Measurements from ENCODE around the gene COL4A1.

COL4A1 gene

DNA sequence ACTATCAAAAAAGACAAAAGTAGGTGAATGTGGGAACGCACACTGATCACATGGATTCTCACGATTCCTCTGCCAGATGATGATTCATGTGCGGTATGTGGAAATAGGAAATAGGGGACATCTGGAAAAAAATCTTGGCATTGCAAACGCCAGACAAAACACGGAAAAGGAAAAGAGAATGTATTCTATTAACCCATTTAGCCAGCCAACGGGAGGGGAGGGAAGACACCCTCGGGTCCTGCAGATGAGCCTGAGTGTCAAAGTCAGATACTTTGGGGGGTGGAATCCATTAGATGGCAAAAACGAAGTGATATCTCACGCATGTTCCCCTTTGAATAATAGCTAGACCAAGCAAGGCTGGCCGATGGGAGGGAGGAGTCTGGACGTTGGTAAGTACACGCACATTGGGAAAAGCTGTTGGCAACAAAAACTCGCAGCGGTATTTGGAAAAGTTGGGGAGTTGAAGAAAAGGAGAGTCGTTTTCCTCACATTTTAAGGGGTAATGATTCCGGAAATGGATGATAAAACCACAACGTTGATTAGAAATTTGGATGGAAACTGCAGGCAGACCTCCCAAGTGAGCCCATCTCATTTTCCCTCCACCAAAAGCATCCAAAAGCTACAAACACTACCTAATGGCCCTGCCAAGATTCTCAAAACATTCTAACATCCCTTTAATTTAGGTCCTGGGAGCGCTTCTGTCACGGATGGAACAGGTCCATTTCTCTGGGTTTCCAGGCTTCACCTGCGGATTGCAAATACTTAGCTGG is 73.6 kb downstream of the COL4A1 start:
- DNase-seq (ENCODE audit: low read depth, low spot score), result no peak
- no peak overlapping the region for H3K4me3 ChIP-seq (ENCODE audit: low read length)

DNA sequence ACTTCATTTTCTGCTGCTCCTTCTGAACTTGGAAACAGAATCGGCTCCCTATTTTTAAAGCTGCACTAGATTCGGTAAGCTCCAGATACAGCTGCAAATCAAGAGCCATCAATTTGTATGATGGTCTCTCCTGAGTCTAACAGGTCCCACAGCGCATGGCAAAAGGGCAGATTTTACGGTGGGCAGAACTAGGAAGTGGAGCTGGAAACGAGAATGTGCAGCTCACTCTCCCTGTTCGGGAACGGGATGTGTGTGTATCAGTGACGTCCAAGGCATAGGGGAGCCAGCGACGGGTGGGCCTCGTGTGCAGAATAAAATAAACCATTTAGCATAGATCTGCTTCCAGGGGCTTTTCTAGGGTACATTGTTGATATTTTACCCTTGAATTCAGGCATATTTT is 74.2 kb downstream of the COL4A1 start:
- H3K4me3 ChIP-seq (ENCODE audit: low read length), result no peak overlapping the region
- no peak for DNase-seq (ENCODE audit: low read depth, low spot score)

DNA sequence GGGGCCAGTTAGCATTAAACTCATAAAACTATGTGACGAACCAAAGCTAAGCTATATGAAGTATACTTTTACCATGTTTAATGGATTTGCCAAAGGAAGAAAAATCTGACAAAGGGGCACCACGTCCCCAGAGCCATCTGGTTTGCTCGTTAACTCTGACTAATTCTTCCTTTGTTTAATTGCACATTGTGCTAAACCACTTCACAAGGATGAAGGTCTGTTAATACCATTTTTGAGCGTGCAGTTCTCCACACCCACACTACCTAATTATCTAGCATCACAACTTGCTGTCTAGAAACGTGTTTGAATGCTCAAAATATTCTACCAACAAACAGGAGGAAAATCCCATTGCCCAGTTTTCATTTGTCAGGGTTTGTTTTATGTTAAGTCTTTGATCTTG is 74.8 kb downstream of the COL4A1 start:
- no peak overlapping the region for H3K4me3 ChIP-seq (ENCODE audit: low read length)
- no peak for DNase-seq (ENCODE audit: low read depth, low spot score)

DNA sequence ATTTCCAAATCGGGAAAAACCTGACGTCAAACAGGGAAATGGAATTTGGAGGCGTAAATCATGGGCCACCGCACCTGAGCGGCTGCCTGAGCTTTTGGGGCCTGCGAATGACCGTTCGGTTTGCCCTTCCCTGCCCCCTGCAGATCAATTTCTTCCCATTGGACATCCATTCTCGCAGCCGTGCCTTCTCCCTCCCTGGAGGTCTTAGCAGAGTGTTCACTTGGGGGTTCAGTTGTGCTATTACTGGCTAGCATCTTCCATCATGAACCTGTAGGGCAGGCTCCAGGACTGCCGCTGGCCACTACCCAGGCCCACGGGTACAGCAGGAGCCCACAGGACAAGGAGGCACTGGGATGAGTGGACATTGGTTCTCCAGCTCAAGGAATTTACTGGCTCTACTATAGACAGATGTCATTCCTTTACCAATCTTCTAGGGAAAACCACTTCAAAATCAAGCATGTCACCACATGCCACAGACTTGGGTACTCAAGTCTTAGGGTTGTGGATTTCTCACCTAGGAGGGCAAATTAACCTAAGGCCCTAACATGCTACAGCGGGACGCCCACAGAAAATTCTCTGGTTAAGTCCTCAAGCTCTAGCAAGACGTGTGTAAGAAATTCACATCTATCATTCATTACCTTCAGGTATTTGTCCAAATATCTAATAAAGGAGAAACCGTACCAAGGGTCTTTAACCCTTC is 75.5 kb downstream of the COL4A1 start:
- H3K4me3 ChIP-seq (ENCODE audit: low read length), result no peak overlapping the region
- DNase-seq (ENCODE audit: low read depth, low spot score), result no peak

DNA sequence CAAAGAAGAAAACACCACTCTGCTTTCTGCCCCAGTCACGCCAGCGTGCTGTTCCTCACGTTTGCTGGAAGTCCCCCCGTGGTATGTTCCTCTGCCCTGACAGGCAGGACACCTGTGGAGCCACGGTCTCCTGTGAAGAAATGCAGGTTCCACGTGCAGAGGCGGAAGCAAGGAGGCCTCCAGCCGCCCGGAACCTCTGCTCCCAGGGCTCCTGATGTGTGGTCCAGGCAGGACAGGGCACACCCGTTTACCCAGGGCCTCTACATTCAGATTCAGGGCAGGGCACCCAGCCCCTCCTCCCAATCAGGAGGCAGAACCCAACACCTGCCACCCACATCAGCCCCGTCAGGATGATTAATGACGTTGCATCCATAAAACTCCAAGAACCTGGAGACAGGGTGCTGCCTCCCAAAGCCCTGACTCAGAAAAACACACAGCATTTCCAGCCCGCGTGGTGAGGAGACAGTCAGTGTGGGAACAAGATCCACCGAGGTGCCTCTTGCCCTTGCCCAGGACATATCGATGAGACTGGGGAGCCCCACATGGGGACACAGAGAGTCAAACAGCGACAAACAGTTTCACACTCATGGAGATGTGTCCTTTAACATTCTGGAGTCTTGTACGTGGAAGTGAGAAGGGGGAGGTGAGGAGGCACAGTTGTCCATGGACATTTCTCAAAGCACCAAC is 76.2 kb downstream of the COL4A1 start:
- no peak overlapping the region for H3K4me3 ChIP-seq (ENCODE audit: low read length)
- DNase-seq (ENCODE audit: low read depth, low spot score), result no peak

DNA sequence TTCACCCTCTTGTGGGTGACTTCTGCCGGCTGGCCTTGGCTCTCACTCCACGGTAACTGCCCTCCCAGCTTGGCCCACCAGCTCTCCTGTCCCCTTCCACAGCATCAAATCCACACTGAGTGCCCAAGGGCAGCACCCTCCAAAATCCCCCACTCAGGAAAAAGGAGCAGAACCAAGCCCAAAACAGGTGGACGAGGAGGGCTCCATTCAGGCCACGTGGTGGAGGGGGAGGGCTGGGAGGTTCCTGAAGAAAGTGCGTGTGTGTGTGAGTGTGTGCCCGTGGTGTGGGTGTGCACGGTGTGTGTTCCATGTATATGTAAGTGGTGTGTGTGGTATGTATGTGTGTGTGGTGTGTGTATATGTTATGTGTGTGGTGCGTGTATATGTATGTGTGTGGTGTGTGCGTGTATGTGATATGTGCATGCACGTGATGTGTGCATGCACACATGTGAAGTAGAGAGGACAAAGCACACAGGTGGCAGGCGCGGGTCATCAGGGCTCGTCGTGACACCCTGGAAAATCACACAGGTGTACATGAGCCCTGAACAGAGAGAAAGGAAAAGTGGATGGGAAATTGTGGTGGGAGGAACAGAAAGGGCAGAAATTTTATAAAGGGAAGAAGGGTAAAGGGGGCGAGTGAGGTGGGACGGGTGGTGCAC is 76.9 kb downstream of the COL4A1 start:
- H3K4me3 ChIP-seq (ENCODE audit: low read length), result no peak overlapping the region
- no peak for DNase-seq (ENCODE audit: low read depth, low spot score)

DNA sequence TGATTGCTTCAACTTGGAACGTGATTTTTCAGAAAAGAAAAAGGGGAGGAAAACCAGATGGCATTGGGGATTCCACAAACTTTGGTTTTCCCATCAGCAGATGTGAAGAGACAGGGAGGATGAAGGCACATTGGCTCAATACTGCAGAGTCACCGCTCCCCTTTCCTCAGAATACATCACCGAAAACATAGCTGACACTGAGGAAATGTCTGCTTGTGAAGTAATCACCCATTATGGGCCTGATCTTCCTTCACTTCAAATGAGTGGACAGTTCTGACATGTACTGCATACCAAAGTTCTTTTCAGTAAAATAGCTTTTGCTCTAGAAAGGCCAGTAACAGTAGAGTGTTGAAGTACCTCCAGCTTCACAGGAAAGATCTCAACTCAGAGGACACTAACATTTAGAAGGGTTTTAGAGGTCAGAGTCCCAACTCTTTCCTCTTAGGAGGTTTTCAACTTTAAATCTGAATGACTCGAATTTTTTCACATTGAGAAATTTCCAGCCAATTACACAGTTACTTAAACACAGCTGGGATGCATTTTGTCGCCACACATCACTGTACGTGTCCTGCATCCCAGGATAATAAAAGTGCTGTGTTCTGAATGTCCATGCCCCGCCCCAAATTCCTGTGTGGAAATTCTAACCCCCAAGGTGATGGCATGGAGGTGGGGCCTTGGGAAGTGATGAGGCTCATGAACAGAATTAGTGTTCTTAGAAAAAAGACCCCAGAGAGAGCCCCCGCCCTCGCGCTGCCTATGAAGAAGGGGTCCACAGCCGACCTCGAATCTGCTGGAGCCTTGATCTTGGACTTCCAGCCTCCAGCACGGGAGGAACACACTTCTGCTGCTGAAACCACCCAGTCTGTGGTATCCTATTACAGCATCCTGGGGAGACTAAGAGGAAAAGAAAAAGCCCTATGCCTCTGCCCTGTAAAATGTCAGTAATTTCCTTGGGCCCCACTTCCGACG is 77.7 kb downstream of the COL4A1 start:
- DNase-seq (ENCODE audit: low read depth, low spot score), result no peak
- no peak overlapping the region for H3K4me3 ChIP-seq (ENCODE audit: low read length)

DNA sequence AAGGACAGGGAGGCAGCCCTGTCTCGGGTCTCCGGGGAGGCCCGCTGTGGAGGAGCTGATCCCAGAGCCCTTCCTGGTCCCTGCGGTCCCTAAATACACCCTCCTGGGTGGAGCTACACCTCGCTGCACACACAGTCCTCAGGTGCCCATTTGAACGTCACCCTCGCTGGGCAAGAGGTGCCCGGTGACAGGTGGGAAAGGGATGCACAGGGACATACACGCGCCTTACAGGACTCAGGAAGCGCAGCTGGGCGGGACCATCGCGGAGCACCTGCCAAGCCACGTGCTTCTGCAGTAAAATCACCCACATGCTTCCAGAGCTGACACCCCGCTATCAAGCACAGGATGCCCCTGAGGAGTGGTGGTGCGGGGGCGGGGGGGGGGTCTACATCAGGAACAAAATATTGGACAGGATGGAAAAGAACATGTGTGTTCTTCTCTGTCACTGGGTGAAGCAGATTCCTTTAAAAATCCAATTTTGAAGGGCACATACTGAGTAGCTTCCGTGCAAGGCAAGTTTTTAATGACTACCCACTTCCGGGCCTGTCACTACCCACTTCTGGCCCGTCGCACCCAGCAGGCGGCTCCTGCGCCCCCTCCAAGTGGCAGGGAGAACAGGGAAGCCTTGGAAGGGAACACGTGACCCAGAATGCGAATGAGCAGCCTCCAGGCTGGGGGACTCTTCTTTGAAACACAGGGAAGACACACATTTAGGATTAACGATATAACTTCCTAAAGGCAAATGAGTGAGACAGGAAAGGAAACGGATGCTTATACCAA is 78.9 kb downstream of the COL4A1 start:
- H3K4me3 ChIP-seq (ENCODE audit: low read length), result no peak overlapping the region
- DNase-seq (ENCODE audit: low read depth, low spot score), result no peak

DNA sequence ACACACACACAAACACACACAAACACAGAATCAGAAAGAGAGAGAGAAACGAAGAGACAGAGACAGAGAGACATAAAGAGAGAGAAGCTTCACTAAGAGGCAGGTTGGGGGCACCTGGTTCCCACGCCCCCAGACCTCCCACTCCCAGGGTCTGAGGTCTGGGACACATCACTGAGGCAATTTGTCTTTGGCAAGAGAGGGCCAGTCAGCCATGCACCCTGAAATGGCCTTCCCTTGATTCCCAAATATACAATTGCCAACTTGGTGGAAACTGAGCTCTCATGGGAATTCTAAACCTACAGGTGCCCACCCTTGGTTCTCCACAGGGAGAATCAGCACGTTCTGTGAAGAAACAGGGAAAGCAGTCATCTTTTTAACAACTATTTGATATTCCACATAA is 79.5 kb downstream of the COL4A1 start:
- DNase-seq (ENCODE audit: low read depth, low spot score), result no peak
- H3K4me3 ChIP-seq (ENCODE audit: low read length), result no peak overlapping the region

DNA sequence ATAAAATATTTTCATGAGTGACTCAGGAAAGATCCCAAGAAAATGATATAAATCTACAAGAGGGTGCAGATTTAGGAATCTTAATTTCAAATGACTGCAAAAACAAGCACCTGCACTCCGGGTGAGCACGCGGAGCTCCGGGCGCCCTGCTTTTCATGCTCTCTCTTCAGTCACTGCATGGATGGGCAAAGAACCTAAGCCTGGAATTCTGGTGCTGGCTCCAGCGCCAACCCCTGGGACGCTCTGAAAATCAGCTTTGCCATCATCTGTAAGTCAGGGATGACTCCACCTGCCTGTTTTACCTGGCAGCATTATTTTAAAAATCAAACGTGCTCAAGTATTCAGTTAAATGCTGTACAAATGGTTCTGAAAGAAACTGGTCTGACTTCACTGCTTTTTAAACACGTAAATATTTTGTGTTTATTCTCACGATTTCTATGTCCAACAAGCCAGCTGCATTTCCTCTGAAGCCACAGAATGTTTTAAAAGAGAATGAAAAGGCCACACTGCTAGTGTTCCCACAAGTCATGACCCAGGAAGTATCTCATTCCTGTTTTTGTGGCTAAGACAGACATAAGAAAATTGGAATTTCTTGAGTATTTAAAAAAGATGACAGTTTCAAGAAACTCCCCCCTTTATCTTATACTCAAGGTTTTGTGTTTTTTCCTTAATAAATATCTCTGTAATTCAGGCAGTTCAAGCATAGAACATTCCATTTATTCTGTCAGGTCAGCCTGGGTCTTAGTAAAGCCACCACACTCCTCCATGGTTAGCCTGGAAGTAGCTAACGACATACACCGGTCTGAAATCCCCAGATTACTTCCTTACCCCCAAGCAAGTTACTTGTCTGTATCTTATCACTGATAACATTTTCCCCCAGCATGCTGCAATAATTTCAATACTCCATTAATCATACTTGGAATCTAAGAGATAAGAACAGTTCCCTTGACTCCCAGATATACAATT is 81.1 kb downstream of the COL4A1 start:
- H3K4me3 ChIP-seq (ENCODE audit: low read length), result no peak overlapping the region
- DNase-seq (ENCODE audit: low read depth, low spot score), result no peak

DNA sequence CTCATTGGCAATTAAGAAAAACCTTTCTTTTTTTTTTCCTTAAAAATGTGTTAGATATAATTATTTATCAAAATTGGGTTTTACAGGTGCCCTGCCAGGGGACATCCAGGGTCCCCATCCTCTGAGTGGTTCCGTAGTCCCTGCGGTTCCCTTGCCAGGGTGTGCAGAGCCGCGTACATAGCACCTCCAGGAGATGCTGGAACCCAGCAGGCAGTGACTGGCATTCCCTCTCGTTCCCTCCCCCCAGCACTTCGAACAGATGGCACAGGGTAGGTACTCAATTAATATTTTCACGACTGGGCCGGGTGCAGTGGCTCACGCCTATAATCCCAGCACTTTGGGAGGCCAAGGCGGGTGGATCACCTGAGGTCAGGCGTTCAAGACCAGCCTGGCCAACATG is 82.0 kb downstream of the COL4A1 start:
- no peak for DNase-seq (ENCODE audit: low read depth, low spot score)
- no peak overlapping the region for H3K4me3 ChIP-seq (ENCODE audit: low read length)

DNA sequence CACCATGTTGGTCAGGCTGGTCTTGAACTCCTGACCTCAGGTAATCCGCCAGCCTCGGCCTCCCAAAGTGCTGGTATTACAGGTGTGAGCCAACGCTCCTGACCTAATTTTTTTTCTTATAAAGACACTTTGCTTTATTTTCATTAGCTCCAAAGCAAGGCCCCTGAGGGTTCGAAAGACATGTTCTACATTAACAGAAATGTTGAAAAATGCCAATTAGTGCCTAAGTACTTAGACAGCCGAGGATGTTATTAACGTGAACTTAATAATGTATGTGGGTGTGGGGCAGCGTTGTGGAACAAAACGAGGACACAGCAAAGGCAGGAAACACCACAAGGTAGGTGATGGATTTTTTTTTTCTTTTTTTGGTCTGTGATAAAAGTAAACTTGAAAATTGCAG is 82.4 kb downstream of the COL4A1 start:
- no peak for DNase-seq (ENCODE audit: low read depth, low spot score)
- H3K4me3 ChIP-seq (ENCODE audit: low read length), result no peak overlapping the region

DNA sequence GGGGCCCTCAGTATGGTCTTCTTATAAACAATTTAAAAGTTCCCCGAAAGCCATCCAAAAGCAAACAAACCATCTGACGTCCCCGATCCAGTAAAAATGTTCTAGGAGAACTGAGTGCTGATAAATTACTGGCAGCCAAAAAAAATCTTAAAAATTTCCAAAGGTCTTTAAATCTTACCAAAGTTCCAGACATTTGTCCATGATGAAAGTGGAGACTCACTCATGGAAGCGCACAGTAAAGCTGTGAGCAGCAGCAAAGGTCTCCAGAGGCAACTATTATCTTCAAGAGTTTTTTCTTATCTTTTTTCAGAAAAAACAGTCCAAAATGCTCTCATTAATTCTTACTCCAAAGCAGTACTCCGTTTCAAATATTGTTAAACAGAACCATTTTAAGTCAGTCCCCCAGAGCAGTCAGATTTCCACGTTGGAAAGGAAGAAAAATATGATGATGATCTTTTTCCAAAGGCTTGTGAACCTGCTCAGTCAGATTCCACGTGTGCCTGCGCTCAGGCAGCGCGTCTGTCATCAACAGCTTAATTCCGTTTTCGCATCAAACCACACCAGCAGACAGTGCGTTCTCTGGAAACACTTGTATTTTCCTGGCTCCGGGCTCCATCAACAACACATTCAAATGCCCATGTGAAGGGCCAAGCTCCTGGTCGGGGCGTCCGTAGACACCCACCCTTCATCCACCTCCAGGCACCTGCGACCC is 85.4 kb downstream of the COL4A1 start:
- H3K4me3 ChIP-seq (ENCODE audit: low read length), result no peak overlapping the region
- DNase-seq (ENCODE audit: low read depth, low spot score), result no peak

DNA sequence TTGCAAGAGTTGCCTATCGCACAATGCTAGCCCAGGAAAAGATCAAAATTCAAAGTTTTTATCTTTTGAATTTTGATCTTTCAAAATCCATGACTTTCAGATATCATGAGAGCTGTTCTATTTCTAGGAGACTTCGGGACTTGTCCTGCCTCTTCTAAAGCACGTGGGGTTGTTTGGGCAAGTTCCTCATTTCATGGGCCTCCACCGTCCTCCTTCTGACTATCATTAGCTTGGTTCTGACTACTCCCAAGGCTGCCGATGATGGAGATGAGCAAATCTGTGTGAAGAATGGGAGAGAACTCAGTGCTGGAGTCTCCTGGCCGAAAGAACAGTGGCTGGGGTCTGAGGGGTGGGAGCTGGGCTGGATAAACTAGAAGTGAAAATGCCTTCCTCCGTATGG is 86.5 kb downstream of the COL4A1 start:
- no peak overlapping the region for H3K4me3 ChIP-seq (ENCODE audit: low read length)
- DNase-seq (ENCODE audit: low read depth, low spot score), result no peak

DNA sequence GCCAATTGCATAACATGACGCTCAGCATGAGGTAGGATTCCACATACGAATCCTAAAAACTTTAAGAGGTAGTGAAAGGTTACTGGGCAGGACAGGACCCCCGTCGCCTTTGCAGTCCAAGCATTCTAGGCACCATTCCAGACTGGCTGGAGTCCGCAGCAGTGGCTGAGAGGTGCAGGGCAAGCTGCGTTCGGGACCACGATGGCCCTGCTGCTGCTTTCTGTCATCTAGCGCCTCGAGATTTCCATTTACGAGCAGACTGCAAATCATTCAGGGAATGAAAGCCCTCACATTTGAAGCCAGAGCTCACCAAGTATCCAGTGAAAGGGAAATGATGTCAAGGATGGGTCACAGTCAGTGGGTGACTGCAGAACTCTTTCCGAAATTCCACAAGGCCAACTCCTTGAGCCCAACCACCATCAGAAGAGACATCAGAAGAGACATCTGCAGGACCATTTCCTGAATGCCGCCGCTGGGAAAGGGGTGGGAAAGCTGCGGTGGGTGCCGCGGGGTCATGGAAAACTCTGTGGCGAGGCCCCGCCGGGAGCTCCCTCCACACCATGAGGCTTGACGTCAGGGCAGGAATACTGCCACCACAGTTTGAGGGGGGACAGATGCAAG is 88.3 kb downstream of the COL4A1 start:
- DNase-seq (ENCODE audit: low read depth, low spot score), result no peak
- no peak overlapping the region for H3K4me3 ChIP-seq (ENCODE audit: low read length)

DNA sequence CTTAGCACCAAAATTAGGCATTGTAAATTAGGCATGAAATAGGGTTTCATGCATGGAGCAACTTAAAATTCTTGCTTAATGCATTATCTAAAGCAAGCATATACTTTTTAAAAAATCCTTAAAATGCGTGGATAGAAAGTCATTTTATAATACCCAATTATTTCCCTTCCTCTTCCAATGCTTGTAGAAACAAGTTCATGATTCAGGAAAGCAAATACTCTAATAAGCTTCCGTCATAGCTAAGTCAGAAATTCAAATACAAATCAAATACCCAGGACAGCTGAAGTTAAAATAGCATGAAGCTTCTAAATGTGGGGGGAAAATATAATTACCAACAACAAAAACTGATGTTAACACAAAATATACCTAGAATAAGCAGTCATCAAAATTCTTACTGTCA is 89.1 kb downstream of the COL4A1 start:
- no peak for DNase-seq (ENCODE audit: low read depth, low spot score)
- no peak overlapping the region for H3K4me3 ChIP-seq (ENCODE audit: low read length)
